ENCODE data around the gene ADPRHL1. TPM values are rescaled to one million over a fixed set of nuclear protein-coding genes. Genes with fewer than 3 reads are reported as not detected.

Gene ADPRHL1
- total and polyA plus RNA-seq, 2 donors (not counting 3 experiments of a cell fraction or from before 2014, with no cell fraction given), result 0.52 to 0.97 TPM

GRCh38 chr13:113354831-113355610 lies 98.3 kb downstream of the ADPRHL1 start:
- no peak overlapping the region for H3K9ac ChIP-seq (replicated peaks; ENCODE audit: extremely low read depth, insufficient read depth, low read length)
- no peaks in the 10 kb centered on the region for H4K20me1 ChIP-seq (replicated peaks; ENCODE audit: control insufficient read depth, extremely low read depth, insufficient read depth, low read length)
- POLR2A ChIA-PET, result no interaction called here
- no peak for TF ChIP-seq MYC (IDR thresholded peaks at IDR 0.05; ENCODE audit: low read depth, low read length)
- TF ChIP-seq JUN (IDR thresholded peaks at IDR 0.05; ENCODE audit: borderline replicate concordance, insufficient read depth, insufficient read length, low read depth), result no peak
- TF ChIP-seq POLR2A (IDR thresholded peaks at IDR 0.05; ENCODE audit: low read depth, low read length), result no peak
- no peak for TF ChIP-seq POLR2AphosphoS5 (IDR thresholded peaks at IDR 0.05; ENCODE audit: insufficient read depth, low read depth, low read length)
- TF ChIP-seq MAX (IDR thresholded peaks at IDR 0.05; ENCODE audit: insufficient read depth, insufficient read length), result no peak
- no peak for TF ChIP-seq FOS (IDR thresholded peaks at IDR 0.05; ENCODE audit: borderline replicate concordance, insufficient read depth, low read length)
- no peak for TF ChIP-seq CTCF (IDR thresholded peaks at IDR 0.05; ENCODE audit: extremely low read depth in 1 of 2, insufficient read depth in 1 of 2, low read depth in 1 of 2, low read length in 2 of 2)
- no peak for TF ChIP-seq GATA2 (IDR thresholded peaks at IDR 0.05; ENCODE audit: insufficient read depth, insufficient read length, low read depth, low read length)
- TF ChIP-seq EZH2 (IDR thresholded peaks at IDR 0.05; ENCODE audit: borderline replicate concordance, low read depth, low read length, severe bottlenecking), result no peak
- no peak for DNase-seq (ENCODE audit: low read depth, low spot score)
- H3K9me3 ChIP-seq (replicated peaks; ENCODE audit: control insufficient read depth, insufficient read depth, low read length), result no peaks in the 10 kb centered on the region
- no peak overlapping the region for H2AFZ ChIP-seq (ENCODE audit: low read depth, low read length)
- intact Hi-C loops (cut with micrococcal nuclease), result no loop called here
- BruUV-seq (replicated peaks), result no TSS peak
- no peaks in the 10 kb centered on the region for H3K79me2 ChIP-seq (ENCODE audit: control insufficient read depth, insufficient read depth, low read length)
- CTCF ChIA-PET, result interaction anchor here (1.5 kb wide), 1 partner anchor 11 kb away, joined by 4 read pairs; no protein-coding TSS in a partner anchor
- H3K4me3 ChIP-seq (replicated peaks in 1 of 3; ENCODE audit: insufficient read depth in 1 of 3, low read depth in 1 of 3, low read length in 3 of 3), result no peak overlapping the region
- dilution Hi-C loops (cut with MboI; ENCODE audit: extremely low pct_ligation_motif_present, low sequenced_read_pairs), result no loop called here
- H3K4me2 ChIP-seq (ENCODE audit: insufficient read depth, low read length), result no peak overlapping the region
- H3K27ac ChIP-seq (ENCODE audit: insufficient read depth, low read depth, low read length), result no peak overlapping the region
- H3K36me3 ChIP-seq (ENCODE audit: control insufficient read depth in 2 of 2, extremely low read depth in 1 of 2, insufficient read depth in 2 of 2, low read length in 2 of 2), result no peaks in the 10 kb centered on the region
- H3K9me1 ChIP-seq (replicated peaks; ENCODE audit: control insufficient read depth, extremely low read depth, insufficient read depth, low read length), result no peaks in the 10 kb centered on the region
- no peak for FAIRE-seq
- H3K4me1 ChIP-seq (ENCODE audit: control insufficient read depth, extremely low read depth, insufficient read depth, low read length), result no peaks in the 10 kb centered on the region
- peaks cover 0 to 2% of the 10 kb centered on the region in 2 experiments for H3K27me3 ChIP-seq (ENCODE audit: control insufficient read depth in 2 of 2, insufficient read depth in 2 of 2, low read length in 2 of 2)

All from endothelial cell of umbilical vein (primary cell).